GM18519 (cell line): ENCODE results near the gene RNF2.
"Not testable (repeated sequence)": the region's sequence is repeated elsewhere in the genome, so short reads cannot be mapped to it uniquely, and the experiment has no call there.

ENCODE experiments used
- ATAC-seq: cut with Tn5 transposase; IDR thresholded peaks from one replicate; pipeline ENCODE4 v1.9.1; 2021; ENCODE audit warnings: mild to moderate bottlenecking, moderate library complexity; ENCODE audit not compliant: unreplicated experiment, low FRiP score

The RNF2 gene

DNA sequence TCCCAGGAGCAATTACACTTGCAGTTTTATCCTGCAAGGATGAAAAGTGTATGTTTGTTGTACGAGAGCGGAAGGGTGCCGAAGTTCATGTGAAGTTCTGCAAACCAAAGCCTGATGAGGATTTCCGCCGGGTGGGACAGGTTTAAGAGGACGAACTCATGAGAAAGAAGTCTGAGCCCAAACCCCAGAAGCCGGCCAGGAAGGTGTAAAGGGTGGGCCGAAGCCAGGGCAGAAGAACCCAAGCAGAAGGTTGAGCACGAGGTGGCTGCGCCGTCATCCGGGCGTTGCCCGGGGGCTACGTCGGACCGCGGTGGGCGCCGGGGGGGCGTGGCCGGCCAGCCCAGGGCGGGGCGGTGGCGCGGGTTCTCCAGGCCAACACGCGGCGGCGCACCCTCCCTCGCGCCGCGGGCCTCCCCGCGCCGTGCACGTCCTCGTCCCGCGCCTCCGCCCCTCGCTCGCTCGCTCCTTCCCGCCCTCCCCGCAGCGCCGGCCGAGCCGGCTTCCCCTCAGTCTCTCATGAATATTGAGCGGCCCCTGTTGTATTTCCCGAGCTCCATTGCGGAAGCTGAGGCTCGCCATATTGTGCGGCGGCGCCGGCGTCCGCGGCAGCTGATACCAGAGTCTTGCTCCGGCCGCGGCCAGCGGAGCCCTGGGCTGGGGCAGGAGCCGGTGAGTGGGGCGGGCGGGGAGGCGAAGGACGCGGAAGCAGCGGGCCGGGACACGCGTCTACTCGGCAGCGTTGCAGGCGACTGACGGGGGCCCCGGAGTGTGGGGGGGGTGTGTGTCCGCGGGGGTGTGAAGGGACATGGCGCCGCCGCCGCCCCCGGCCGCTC lies at the start of gene RNF2:
RNF2 (plus strand) TSS at position 578 of the 833 bp plus-strand sequence. CDS start 41,996 bp downstream, outside the sequence.
- peak; percentile 70 for ATAC-seq

DNA sequence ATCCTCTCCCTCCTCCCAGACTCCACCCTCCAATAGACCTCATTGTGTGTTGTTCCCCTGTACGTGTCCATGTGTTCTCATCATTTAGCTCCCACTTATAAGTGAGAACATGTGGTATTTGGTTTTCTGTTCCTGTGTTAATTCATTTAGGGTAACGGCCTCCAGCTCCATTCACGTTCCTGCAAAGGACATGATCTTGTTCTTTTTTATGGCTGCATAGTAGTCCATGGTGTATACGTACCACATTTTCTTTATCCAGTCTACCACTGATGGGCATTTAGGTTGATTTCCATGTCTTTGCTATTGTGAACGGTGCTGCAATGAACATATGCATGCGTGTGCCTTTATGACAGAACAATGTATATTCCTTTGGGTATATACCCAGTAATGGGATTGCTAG lies 45.4 kb upstream of the RNF2 start:
- ATAC-seq, result not testable (repeated sequence)

DNA sequence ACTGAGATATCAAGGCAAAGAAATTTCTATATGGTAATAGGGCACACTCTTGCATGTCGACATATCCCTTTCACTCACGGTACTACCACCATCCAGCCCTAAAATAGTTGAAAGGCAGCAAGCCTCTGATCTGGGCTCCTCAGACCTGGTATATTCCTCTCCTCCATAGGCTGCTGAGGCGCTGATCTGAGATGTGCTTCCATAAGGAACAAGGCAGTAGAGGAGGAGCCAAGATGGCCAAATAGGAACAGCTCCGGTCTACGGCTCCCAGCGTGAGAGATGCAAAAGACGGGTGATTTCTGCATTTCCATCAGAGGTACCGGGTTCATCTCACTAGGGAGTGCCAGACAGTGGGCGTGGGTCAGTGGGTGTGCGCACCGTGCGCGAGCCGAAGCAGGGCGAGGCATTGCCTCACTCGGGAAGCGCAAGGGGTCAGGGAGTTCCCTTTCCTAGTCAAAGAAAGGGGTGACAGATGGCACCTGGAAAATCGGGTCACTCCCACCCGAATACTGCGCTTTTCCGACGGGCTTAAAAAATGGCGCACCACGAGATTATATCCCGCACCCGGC lies 44.0 kb upstream of the RNF2 start:
- not testable (repeated sequence) for ATAC-seq

DNA sequence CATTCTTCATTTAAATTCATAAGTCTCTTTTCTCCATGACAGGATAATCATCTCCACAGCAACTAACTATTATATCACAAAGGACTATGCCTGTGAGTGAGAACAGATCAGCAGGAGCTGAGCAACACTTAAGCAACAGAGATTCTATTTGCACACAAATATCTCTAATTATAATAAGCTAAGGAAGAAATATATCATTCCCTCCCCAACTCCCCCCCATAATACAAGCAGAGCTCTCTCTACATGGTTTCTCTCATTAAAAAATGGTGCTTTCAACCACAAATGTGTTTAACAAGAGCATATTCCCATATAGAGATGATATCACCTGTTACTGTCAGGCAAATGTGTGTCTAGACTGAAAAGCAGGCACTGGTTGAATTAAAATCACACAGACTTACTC lies 36.5 kb upstream of the RNF2 start:
- ATAC-seq, result no peak

DNA sequence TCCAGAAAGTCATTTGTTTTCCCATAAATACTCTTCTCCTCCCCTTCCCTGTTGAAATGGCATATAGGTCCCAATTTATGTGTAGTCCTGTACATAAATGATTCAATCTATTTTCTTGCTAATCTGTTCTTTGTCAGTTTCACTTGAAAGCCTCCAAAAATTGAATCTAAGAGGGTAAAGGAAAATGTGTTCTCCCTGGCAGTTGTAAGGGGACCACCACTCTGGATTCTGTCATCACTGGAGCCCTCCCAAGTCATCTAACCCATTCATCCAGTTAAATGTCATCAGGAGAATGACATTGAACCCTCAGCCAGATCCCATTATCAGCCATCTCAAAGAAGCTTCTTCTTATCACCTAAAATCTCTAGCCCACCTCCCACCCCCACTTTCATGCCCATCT lies 35.0 kb upstream of the RNF2 start:
- ATAC-seq, result no peak

DNA sequence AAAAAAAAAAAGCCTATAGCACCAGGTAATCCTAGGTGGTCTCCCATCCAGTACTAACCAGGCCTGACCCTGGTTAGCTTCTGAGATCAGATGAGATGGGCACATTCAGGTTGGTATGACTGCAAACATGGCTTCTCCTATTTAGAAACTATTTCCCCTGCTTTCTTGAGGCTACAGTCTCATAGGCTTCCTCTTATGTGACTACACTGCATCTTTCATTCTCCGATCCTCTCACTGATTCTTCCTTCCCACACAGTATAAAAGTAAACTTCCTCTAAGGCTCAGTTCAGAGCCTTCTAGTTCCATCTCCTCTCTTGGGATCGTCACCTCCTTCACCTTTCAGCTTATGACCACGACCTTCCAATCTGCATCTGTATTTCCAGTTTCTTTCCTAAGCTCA lies 30.4 kb upstream of the RNF2 start:
- ATAC-seq, result no peak

DNA sequence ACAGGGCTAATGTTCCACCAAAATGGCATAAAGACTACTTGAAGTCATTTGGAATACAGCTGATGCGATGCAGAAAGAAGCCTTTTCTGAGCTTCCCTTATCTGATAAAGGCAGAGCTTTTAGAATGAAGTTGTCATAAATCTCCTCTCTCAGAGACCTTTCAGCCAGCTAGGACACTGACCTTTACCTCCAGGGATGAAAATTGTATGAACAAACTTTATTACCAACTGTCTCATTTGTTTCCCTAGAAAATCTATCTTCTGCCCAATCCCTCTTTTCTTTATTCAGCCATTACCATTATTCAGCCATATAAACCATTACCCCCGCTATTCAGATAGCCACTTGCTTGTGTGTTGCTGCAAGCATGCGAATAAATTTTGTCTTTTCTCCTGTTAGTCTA lies 29.7 kb upstream of the RNF2 start:
- ATAC-seq, result no peak

DNA sequence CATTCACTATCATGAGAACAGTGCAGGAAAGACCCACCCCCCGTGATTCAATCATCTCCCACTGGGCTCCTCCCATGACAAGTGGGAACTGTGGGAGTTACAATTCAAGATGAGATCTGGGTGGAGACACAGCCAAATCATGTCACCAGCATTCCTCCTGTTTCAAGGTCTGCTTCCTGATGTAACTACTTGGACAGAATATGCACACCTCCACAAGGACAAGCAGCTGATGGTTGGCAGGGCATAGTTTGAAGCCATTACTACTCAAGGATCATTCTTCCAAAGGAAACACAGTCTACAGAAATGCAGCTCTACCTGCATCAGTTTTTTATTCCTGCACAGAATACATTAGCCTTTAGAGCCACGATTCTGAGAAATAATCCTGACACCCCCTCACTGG lies 28.5 kb upstream of the RNF2 start:
- ATAC-seq, result no peak

DNA sequence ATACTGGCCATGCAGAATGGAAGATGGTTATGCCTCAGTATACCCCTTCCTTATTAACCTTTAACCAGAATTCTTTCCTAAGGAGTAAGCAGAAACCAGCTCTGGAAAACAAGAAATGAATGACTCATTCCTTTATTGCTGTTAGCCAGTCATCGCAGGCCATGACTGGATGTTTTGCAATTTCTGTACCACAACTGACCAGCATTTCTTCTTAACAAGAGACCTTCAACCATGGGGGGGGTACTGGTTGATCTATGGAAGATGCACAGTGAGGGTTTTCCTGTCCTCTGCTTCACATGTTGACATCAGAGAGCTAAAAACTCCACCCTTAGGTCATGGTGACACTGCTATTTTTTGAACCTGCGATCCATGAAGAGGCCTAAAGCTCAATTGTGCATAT lies 28.0 kb upstream of the RNF2 start:
- no peak for ATAC-seq

DNA sequence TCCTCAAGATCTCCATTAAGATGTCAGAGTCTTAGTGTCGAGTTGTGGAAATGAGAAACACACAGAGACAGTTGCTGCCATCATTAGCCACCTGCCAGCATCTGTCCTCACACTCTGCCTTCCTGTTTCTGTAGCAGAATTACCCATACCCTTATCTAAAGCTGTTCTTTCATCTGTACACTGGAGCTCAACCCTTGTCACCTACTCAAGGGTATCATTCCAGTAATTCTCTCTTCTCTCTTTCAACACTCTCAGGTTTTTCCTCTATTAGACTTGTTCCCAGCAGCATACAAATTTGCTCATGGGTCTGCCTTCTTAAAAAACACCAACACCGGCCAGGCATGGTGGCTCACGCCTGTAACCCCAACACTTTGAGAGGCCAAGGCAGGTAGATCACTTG lies 27.4 kb upstream of the RNF2 start:
- ATAC-seq, result no peak

DNA sequence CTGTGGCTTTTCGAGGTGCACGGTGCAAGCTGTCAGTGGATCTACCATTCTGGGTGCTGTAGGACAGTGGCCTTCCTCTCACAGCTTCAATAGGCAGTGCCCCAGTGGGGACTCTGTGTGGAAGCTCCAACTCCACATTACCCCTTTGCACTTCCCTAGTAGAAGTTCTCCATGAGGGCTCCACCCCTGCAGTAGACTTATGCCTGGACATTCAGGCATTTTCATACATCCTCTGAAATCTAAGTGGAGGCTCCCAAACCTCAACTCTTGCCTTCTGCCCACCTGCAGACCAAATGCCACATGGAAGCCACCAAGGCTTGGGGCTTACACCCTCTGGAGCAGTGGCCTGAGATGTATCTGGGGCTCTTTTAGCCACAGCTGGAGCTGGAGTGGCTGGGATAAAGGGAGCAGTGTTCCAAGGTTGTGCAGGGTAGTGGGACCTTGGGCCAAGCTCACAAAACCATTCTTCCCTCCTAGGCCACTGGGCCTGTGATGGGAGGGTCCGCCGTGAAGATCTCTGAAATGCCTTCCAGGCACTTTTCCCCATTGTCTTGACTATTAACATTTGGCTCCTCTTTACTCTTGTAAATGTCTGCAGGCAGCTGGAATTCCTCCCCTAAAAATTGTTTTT lies 18.0 kb upstream of the RNF2 start:
- ATAC-seq, result no peak

DNA sequence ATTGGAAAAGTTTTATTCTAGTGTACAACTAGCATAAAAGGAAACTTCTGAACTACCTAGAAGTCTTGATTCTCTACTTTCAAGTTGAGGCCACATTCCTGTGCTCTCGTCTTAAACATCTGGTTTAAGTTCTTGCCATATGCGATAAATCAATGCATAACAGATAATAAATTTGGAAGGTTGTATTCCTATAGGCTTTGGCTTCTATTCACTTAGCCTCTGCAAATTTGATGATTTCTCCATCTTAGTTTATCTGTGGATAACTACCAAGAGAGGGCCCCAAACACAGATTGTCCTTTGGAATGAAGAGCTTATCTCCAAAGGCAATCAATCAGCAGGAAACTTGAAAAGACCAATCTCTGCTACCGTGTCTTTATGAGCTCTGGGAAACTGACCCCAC lies 11.7 kb upstream of the RNF2 start:
- ATAC-seq, result no peak

DNA sequence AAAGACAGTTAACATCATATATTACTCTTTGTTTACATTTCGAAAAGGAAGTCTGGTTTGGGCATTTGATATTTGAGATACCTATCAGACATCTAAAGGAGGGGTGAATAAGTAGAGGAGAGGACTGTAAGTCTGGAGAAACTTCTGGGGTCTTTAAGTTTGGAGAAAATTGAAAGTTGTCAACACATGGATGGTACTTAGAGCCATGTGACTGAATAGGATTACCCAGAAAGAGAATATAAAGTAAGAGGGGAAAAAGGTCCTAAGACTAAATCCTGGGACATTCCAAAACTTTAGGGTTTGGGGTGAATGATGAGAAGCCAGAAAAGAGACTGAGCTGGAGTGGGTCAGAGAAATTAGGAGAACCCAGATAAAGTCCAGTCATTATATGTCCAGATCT lies 10.1 kb upstream of the RNF2 start:
- ATAC-seq, result no peak

DNA sequence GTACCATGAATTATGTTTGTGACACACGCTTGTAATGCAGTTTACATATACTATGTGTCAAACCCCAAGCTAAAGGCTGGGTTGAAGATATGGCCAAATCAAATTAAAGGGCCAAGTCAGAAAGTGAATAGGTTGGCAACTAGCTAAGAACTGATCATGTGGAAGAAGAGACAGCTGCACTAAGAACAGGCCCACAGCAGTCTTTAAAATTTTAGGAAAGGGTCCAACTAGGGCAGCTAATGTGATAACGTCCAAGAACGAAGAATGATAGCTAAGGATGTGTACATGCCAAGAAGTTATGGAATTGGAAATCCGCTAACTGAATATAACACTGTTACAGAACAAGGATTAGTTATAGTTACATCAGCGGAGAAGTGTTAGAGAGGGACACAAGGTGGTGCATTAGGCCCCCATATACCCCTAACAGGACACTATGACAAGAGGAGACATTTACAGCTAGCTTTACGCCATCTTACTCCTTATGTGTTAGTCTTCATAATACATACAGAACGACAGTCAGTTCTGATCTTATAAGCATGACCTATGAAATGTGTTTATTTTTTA lies 6.5 kb upstream of the RNF2 start:
- ATAC-seq, result no peak

DNA sequence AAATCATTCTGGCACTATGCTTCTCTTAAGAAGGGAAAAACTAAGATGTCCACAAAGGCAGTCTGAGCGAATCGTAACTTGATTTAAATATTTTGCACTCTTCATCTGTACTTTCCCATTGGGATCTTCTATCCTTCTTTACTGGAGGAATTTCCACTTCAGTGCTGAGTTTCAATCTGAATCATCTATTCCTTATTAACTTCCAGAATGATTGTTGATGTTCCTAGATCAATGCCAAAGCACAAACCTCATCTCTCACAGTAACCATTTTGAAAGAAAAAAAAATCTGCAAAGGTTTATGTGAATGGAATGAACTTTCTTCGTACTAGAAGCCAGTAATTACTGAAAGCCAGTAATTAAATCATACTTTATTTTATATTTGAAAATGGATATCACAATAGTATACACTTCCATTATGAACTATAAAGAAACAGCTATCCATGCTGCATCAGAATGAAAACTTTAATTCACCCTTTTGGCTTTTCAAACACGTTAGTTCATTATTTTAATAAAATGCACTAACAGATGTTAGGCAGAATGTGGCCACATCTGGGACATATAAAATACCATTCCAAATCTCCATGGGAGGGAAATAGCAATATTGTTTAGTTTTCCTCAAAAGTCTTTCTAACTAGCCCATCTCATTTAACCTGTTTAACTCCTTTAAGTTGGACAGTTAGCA lies 5.5 kb upstream of the RNF2 start:
- no peak for ATAC-seq

DNA sequence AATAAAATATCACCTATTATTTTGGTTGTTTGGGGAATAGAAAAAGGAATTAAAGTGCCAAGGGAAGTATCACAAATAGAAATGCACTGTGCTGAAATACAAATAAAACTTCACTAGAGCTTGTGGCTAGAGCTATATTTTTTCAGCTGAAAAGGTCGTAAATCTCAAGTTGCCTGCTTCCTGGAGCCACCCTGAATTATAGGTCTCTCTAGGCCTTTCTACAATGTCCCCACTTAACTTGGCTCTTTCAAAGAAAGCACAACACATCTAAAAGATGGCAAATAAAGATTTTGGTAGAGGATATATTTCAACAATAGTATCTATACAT lies 5.0 kb upstream of the RNF2 start:
- no peak for ATAC-seq

DNA sequence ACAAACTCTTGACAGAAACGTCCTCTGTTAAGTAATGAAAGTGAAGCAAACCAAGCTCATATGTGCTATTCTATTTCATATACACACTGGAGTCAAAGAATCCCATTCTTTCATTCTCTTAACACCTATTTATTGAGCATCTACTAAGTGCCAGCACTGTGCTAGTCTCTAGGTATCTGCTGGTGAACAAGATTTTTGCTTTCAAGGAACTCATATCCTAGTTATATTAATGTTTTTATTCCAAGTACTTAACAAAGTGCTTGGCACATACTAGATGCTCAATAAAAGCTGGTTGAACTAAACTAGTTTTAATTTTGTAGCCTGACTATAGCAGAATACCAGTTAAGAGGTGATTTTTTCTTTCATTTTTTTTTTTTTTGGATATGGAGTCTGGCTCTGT lies 3.6 kb upstream of the RNF2 start:
- no peak for ATAC-seq

DNA sequence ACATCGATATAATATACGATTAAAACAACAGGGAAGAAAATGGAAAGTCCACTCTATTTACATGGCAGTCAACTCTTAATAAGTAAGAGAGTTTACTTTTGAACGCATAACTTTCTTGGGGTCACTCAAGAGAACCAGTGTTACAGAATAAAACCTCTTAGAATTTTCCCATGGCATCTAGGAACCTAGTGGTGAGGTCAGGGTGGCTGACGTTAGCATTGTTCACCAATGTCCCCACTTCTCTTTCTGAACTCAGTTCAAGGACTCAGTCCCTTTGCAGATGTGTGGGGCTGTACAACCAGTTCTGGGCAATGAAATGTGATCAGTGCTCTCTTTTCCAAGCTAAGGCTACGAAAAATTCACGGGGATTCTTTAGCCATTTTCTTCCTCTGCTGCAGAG lies 2.6 kb upstream of the RNF2 start:
- no peak for ATAC-seq

DNA sequence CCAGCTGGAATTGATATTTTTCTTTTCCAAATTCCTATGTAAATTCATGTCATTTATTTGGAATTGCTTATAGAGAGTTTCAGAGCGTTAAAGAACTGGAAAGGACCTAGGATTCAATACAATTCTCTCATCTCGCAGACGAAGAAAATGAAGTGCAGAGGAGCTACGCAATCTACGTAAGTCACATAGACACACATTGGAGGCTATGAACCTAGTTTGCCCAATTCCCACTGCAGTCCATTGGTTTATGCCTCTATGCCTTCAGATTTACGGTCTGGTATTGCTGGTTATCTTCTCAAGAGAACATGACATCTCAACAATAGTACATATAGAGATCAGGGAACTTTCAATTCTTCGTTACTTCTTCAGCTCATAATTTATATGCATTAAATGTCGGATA lies 971 bp upstream of the RNF2 start:
- no peak for ATAC-seq

DNA sequence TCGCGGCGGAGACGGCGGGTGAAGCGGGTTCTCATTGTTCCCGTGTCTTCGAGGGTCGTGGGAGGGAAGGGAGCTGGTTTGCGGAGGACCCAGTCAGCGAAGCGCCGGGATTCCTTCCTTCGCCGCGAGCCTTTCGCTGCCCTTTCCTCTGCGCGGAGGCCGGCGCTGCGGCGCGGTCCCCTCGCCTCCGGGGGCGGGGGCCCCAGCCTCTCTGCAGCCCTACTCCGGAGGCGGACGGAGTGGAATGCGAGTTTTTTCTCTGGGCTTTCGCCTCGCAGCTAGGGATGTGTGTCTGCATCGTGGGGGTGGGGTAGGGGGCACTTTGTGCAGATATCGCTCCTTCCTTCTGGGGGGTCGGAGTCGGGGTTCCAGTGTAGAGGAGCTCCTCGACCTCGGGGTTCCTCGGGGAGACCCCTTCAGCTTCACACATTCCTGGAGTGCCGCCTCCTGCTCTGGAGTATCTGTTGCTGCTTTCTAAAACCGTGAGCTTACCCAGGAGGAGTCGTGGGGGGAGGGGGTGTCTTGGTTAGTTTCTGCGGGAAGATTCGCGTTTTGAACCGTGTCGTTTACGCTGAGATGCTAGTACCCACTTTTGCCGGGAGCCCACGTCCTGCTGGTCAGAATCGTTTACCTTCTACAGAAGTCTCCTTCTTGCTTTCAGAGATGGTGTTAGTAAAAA lies 595 bp downstream of the RNF2 start:
- ATAC-seq, result no peak

DNA sequence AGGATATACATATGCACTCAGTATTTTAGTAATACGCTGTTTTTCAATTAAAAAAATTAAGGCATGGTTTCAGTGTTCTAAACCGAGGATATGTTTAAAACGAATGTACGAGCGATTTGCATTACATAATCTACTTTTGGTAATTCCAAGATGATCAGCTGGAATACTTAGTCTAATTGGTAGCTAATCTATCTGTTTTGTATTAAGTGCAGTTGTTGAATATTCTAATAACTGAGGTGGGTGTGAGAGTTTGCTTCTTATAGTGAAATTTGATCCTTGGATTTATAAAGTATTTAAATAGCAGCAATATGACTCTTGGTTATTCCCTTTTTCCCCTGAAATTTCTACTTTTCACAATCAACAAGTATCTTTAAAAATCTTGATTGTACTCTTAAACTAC lies 1.3 kb downstream of the RNF2 start:
- ATAC-seq, result no peak
